Superior temporal gyrus (tissue), 1 donor: ENCODE data around the gene MYO16.
"Not testable (repeated sequence)": the region's sequence is repeated elsewhere in the genome, so short reads cannot be mapped to it uniquely, and the experiment has no call there.

Experiments used
- DNase-seq: peaks from one replicate; pipeline ENCODE4 v3.0.0-alpha.2; 2016; ENCODE audit errors: extremely low spot score

Gene MYO16

GRCh38 chr13:108974686-108975085 lies 345.3 kb downstream of the MYO16 start:
- DNase-seq = no peak

- DNase-seq = peak; percentile 62
Observed at GRCh38 chr13:108980237-108980636, 350.8 kb downstream of the MYO16 start.

- DNase-seq = no peak
Observed at GRCh38 chr13:108981407-108981806, 352.0 kb downstream of the MYO16 start.

- no peak for DNase-seq
Observed at GRCh38 chr13:108983273-108983672, 353.9 kb downstream of the MYO16 start.

GRCh38 chr13:108984251-108984920 lies 355.0 kb downstream of the MYO16 start:
- no peak for DNase-seq

- DNase-seq = no peak
Observed at GRCh38 chr13:108985166-108985565, 355.8 kb downstream of the MYO16 start.

- no peak for DNase-seq
Observed at GRCh38 chr13:108987517-108987916, 358.1 kb downstream of the MYO16 start.

GRCh38 chr13:108987944-108988343 lies 358.5 kb downstream of the MYO16 start:
- no peak for DNase-seq

- DNase-seq = not testable (repeated sequence)
Observed at GRCh38 chr13:108991416-108991815, 362.0 kb downstream of the MYO16 start.

- no peak for DNase-seq
Observed at GRCh38 chr13:108993346-108993745, 363.9 kb downstream of the MYO16 start.

GRCh38 chr13:108996430-108996829 lies 367.0 kb downstream of the MYO16 start:
- no peak for DNase-seq

- DNase-seq = no peak
Observed at GRCh38 chr13:109000207-109000606, 370.8 kb downstream of the MYO16 start.

GRCh38 chr13:109002934-109003333 lies 373.5 kb downstream of the MYO16 start:
- no peak for DNase-seq

GRCh38 chr13:109007946-109008345 lies 378.5 kb downstream of the MYO16 start:
- no peak for DNase-seq

GRCh38 chr13:109009756-109010155 lies 380.3 kb downstream of the MYO16 start:
- no peak for DNase-seq

- no peak for DNase-seq
Observed at GRCh38 chr13:109010912-109011311, 381.5 kb downstream of the MYO16 start.

GRCh38 chr13:109012115-109012514 lies 382.7 kb downstream of the MYO16 start:
- DNase-seq = no peak

- no peak for DNase-seq
Observed at GRCh38 chr13:109021558-109021957, 392.1 kb downstream of the MYO16 start.

- no peak for DNase-seq
Observed at GRCh38 chr13:109024611-109025010, 395.2 kb downstream of the MYO16 start.

- DNase-seq = no peak
Observed at GRCh38 chr13:109026266-109026665, 396.9 kb downstream of the MYO16 start.

- DNase-seq = no peak
Observed at GRCh38 chr13:109028624-109029023, 399.2 kb downstream of the MYO16 start.

GRCh38 chr13:109033090-109033489 lies 403.7 kb downstream of the MYO16 start:
- DNase-seq = no peak

GRCh38 chr13:109036078-109036780 lies 406.8 kb downstream of the MYO16 start:
- DNase-seq = no peak
